Karpas-422 (cell line): Measurements from ENCODE around the gene GPATCH2. TPM values are rescaled to one million over a fixed set of nuclear protein-coding genes. Genes with fewer than 3 reads are reported as not detected.
"Not testable (repeated sequence)": the region's sequence is repeated elsewhere in the genome, so short reads cannot be mapped to it uniquely, and the experiment has no call there.

Experiments
- DNase-seq: peaks from one replicate; pipeline ENCODE4 v3.0.0-alpha.2; 2015
- H2AFZ ChIP-seq: fragments of 200-600 bp; sonication (generic); 2 replicates; pipeline ENCODE4 v1.6.1; 2014; ENCODE audit warnings: antibody characterized with exemption, low read length, mixed read lengths
- H3K27ac ChIP-seq: fragments of 200-600 bp; sonication (generic); 2 replicates; pipeline ENCODE4 v1.5.1; 2014; ENCODE audit warnings: mild to moderate bottlenecking, low read length, moderate library complexity
- H3K27me3 ChIP-seq: fragments of 200-600 bp; sonication (generic); 2 replicates; pipeline ENCODE4 v1.6.1; 2014; ENCODE audit warnings: low read length, mixed read lengths
- H3K36me3 ChIP-seq: fragments of 200-600 bp; sonication (generic); 2 replicates; pipeline ENCODE4 v1.6.1; 2014; ENCODE audit warnings: low read length, mixed read lengths; ENCODE audit not compliant: insufficient read depth
- H3K4me1 ChIP-seq: fragments of 200-600 bp; sonication (generic); 2 replicates; pipeline ENCODE4 v1.6.1; 2014; ENCODE audit warnings: mild to moderate bottlenecking, low read length, mixed read lengths
- H3K4me2 ChIP-seq: fragments of 200-600 bp; sonication (generic); 2 replicates; pipeline ENCODE4 v1.6.1; 2014; ENCODE audit warnings: low read length, low read depth, mild to moderate bottlenecking; ENCODE audit not compliant: poor library complexity, severe bottlenecking
- H3K4me3 ChIP-seq: fragments of 200-600 bp; sonication (generic); 2 replicates; pipeline ENCODE4 v1.5.1; 2014; ENCODE audit warnings: mild to moderate bottlenecking, antibody characterized with exemption, low read length, mixed read lengths
- H3K79me2 ChIP-seq: fragments of 200-600 bp; sonication (generic); 2 replicates; pipeline ENCODE4 v1.6.1; 2014; ENCODE audit warnings: mild to moderate bottlenecking, low read length, mixed read lengths
- H3K9ac ChIP-seq: fragments of 200-600 bp; sonication (generic); 2 replicates; pipeline ENCODE4 v1.6.0; 2014; ENCODE audit warnings: low read length
- H3K9me2 ChIP-seq: fragments of 200-600 bp; sonication (generic), shearing (Covaris generic); replicated peaks from 2 replicates; pipeline ENCODE4 v1.6.0; 2014; ENCODE audit warnings: mild to moderate bottlenecking, low read length, moderate library complexity; ENCODE audit not compliant: insufficient read depth
- H3K9me3 ChIP-seq: fragments of 300-700, 200-600 bp; sonication (generic); 2 replicates; pipeline ENCODE4 v1.6.1; 2014; ENCODE audit warnings: low read length, mixed read lengths
- H4K20me1 ChIP-seq: fragments of 200-600 bp; sonication (generic); 2 replicates; pipeline ENCODE4 v1.6.1; 2014; ENCODE audit warnings: mild to moderate bottlenecking, antibody characterized with exemption, low read length, low read depth; ENCODE audit not compliant: insufficient read depth
- total RNA-seq: library from RNA; depleted of rRNA; stranded (reverse); fragments of >200 nt; shearing (Covaris generic); gene quantifications from 2 replicates; pipeline ENCODE4 v1.2.3, GENCODE V29; 2014; ENCODE audit warnings: low replicate concordance

The GPATCH2 gene
- total RNA-seq, 1 experiment from 2014 or later, result 26.8 TPM

DNA sequence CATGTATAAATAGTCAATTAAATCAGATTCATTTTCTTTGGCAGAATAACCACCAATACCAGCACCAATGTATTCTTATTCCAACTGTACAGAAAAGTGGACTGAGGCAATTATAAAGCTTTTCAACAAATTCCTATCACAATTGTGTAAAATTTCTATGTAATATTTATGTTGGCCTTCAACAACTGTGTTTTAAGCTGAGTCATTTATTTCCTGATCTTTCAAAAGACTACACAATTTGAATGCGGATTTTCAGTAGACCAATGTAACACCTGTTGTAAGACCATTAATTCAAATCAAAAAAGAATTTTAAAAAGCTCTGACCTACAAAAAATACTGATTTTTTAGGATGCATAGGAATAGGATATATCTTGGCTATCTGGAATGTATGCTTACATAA is 25.5 kb downstream of the GPATCH2 start:
- H3K9me3 ChIP-seq, result no peaks in the 10 kb centered on the region
- no peak overlapping the region for H3K27ac ChIP-seq
- peaks cover 60% of the 10 kb centered on the region for H3K79me2 ChIP-seq
- H3K36me3 ChIP-seq, result peaks cover 38% of the 10 kb centered on the region; the same call in 1 of the 2 replicates
- no peak overlapping the region for H3K4me2 ChIP-seq
- no peak overlapping the region for H2AFZ ChIP-seq
- no peaks in the 10 kb centered on the region for H3K9me2 ChIP-seq
- no peak overlapping the region for H3K4me3 ChIP-seq
- H3K27me3 ChIP-seq, result no peaks in the 10 kb centered on the region
- H4K20me1 ChIP-seq, result no peaks in the 10 kb centered on the region
- no peaks in the 10 kb centered on the region for H3K4me1 ChIP-seq
- DNase-seq, result no peak
- H3K9ac ChIP-seq, result no peak overlapping the region

DNA sequence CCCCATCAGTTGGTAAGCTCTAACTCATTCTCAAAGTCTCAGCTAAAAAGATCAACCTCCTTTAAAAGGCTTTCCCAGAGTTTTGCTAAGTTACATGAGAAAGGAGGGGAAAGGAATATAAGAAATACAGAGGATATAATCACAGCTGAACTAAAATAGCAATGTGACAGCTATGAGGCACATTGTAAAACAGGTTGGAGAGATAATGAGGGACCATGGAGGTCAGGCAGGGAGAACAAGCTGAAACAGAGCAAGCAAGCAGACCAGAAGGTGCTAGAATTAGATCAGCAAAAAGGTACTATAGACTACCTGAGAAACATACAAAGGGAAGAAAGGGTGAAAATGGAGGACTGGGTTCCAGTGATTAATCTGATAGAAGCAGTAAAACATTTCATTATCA is 28.5 kb downstream of the GPATCH2 start:
- Histone ChIP-seq H4K20me1 (no peaks in the 10 kb centered on the region), H3K4me2 (no peak overlapping the region), H3K9me3 (no peaks in the 10 kb centered on the region), H3K27me3 (no peaks in the 10 kb centered on the region), H3K79me2 (peaks cover 45% of the 10 kb centered on the region), H3K36me3 (peaks cover 14% of the 10 kb centered on the region; the same call in 1 of the 2 replicates), H2AFZ (no peak overlapping the region), H3K4me1 (no peaks in the 10 kb centered on the region), H3K9ac (no peak overlapping the region), H3K4me3 (no peak overlapping the region), H3K9me2 (no peaks in the 10 kb centered on the region), H3K27ac (no peak overlapping the region)
- DNase-seq, result no peak

DNA sequence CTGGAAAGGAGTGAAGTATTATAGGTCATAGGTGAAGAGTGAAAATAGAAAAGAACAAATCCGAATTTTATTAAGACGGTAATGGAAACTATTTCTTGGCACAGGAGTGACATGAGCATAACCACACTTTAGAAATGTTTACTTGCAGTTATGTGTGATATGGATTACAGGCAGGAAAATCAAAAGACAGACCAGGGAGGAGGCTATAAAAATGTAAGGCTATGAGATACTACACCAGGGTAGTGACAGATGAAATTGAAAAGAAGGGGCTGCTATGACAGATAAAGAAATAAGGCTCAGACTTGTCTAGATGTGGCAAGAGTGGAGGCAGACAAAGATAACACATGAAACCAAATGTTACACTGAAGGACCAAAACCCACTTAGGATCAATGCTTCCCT is 31.7 kb downstream of the GPATCH2 start:
- no peak overlapping the region for H3K4me2 ChIP-seq
- H4K20me1 ChIP-seq, result no peaks in the 10 kb centered on the region
- H2AFZ ChIP-seq, result no peak overlapping the region
- 0 out of 2 replicates have a peak, but pooled peaks cover 3% of the 10 kb centered on the region for H3K36me3 ChIP-seq
- no peaks in the 10 kb centered on the region for H3K9me2 ChIP-seq
- H3K27ac ChIP-seq, result no peak overlapping the region
- H3K4me1 ChIP-seq, result no peaks in the 10 kb centered on the region
- no peak for DNase-seq
- no peak overlapping the region for H3K9ac ChIP-seq
- no peaks in the 10 kb centered on the region for H3K9me3 ChIP-seq
- H3K27me3 ChIP-seq, result no peaks in the 10 kb centered on the region
- peaks cover 19% of the 10 kb centered on the region for H3K79me2 ChIP-seq
- no peak overlapping the region for H3K4me3 ChIP-seq

DNA sequence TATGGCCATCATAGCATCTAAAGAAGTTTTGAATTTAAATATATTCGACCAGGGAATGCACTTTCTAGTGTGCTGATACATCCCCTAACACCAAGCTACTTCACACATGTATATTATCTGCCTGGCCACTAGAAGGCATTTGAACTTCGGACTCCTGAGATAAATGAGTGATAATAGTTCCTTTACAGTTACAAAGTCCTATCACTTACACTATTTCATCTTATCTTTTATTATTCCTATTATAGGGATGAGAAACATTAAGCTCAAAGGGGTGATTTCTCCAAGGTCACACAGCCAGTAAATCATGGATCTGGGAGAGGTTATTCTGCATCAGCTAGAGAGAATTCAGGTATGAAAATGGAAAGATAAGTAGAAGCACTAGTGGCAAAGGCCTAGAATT is 40.3 kb downstream of the GPATCH2 start:
- H3K9me3 ChIP-seq, result no peaks in the 10 kb centered on the region
- DNase-seq, result no peak
- no peaks in the 10 kb centered on the region for H3K27me3 ChIP-seq
- H4K20me1 ChIP-seq, result no peaks in the 10 kb centered on the region
- no peak overlapping the region for H2AFZ ChIP-seq
- no peak overlapping the region for H3K27ac ChIP-seq
- H3K79me2 ChIP-seq, result peaks cover 13% of the 10 kb centered on the region
- no peaks in the 10 kb centered on the region for H3K36me3 ChIP-seq
- no peak overlapping the region for H3K4me2 ChIP-seq
- peaks cover 9% of the 10 kb centered on the region for H3K4me1 ChIP-seq
- no peak overlapping the region for H3K4me3 ChIP-seq
- H3K9ac ChIP-seq, result no peak overlapping the region
- no peaks in the 10 kb centered on the region for H3K9me2 ChIP-seq

DNA sequence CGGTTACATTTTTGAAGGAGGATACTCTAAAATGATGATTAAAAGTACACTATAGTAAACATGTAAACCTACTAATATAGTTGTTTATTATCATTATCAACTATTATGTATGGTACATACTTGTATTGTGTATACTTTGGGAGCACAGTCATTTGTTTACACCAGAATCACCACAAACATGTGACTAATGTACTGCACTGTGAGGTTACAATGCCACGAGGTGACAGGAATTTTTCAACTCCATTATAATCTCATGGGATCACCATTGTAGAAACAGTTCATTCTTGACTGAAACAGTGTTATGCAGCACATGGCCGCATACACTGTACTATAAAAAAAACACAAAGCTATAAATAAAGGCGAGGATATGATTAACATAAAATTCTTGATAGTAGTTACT is 44.3 kb downstream of the GPATCH2 start:
- Histone ChIP-seq H3K4me2 (no peak overlapping the region), H3K9me3 (no peaks in the 10 kb centered on the region), H3K27me3 (no peaks in the 10 kb centered on the region), H3K9ac (no peak overlapping the region), H2AFZ (no peak overlapping the region), H4K20me1 (no peaks in the 10 kb centered on the region), H3K36me3 (no peaks in the 10 kb centered on the region), H3K4me1 (peaks cover 2% of the 10 kb centered on the region), H3K79me2 (peaks cover 10% of the 10 kb centered on the region; the same call in 1 of the 2 replicates), H3K4me3 (no peak overlapping the region), H3K9me2 (no peaks in the 10 kb centered on the region), H3K27ac (no peak overlapping the region)
- no peak for DNase-seq

DNA sequence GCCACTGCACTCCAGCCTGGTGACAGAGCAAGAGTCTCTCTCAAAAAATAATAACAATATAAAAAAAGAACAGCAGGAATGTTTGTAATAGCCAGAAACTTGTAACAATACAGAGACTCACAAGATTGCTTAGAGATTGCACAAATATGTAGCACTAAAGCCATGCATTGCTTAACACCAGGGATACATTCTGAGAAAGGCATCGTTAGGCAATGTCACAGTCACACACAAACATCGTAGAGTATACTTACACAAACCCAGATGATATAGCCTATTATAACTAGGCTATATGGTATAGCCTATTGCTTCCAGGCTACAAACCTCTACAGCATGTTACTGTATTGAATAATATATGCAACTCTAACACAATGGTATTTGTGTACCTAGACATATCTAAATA is 45.3 kb downstream of the GPATCH2 start:
- no peak for DNase-seq
- no peaks in the 10 kb centered on the region for H3K9me2 ChIP-seq
- no peaks in the 10 kb centered on the region for H3K27me3 ChIP-seq
- H3K9ac ChIP-seq, result no peak overlapping the region
- no peaks in the 10 kb centered on the region for H3K4me1 ChIP-seq
- H3K79me2 ChIP-seq, result peaks cover 8% of the 10 kb centered on the region; the same call in 1 of the 2 replicates
- H3K4me3 ChIP-seq, result no peak overlapping the region
- no peaks in the 10 kb centered on the region for H3K36me3 ChIP-seq
- H3K9me3 ChIP-seq, result no peaks in the 10 kb centered on the region
- no peak overlapping the region for H2AFZ ChIP-seq
- no peaks in the 10 kb centered on the region for H4K20me1 ChIP-seq
- H3K27ac ChIP-seq, result no peak overlapping the region
- no peak overlapping the region for H3K4me2 ChIP-seq

DNA sequence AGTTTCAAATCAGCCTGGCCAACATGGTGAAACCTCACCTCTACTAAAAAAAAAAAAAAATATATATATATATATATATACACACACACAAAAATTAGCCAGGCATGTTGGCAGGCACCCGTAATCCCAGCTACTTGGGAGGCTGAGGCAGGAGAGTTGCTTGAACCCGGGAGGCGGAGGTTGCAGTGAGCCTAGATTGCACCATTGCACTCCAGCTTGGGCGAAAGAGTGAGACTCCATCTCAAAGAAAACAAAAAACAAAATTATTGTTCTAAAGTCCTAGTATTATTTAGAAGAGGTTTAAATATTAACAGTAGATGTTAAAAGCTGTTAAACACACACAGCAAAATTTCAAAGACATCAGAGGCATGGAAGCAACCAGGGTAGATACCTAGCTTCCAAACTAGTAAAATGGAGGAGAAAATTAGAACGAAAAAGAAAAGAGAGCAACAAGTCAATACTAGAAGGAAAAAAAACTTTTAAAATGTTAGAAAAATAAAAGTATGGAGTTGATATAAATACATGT is 46.5 kb downstream of the GPATCH2 start:
- not testable (repeated sequence) for H3K9me3 ChIP-seq, H4K20me1 ChIP-seq, H3K79me2 ChIP-seq, H3K4me2 ChIP-seq, H3K36me3 ChIP-seq, H2AFZ ChIP-seq, H3K27me3 ChIP-seq, H3K4me1 ChIP-seq, H3K9ac ChIP-seq, DNase-seq, H3K9me2 ChIP-seq, H3K4me3 ChIP-seq, H3K27ac ChIP-seq

DNA sequence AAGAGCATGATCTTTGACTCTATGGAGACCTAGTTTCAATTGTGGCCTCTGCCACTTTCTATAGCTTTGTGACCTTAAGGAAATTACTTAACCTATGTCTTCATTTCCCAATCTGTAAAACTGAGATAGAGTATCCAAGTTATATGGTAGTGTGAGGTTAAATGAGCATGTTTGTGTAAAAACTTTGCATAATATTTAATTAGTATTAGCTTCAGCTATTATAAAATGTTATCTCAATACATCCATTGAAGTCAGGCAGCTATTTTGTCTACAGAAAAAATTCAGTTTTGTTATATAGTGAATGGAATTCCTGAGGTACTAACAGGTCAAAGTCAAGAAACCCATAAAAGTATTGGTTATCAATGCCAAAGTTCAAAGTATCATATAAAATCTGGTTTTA is 53.6 kb downstream of the GPATCH2 start:
- no peak for DNase-seq
- peaks cover 2% of the 10 kb centered on the region; the same call in 1 of the 2 replicates for H3K4me1 ChIP-seq
- no peak overlapping the region for H2AFZ ChIP-seq
- H3K36me3 ChIP-seq, result no peaks in the 10 kb centered on the region
- H3K27me3 ChIP-seq, result no peaks in the 10 kb centered on the region
- no peaks in the 10 kb centered on the region for H4K20me1 ChIP-seq
- H3K9me3 ChIP-seq, result no peaks in the 10 kb centered on the region
- H3K4me2 ChIP-seq, result no peak overlapping the region
- no peaks in the 10 kb centered on the region for H3K79me2 ChIP-seq
- no peak overlapping the region for H3K27ac ChIP-seq
- H3K9me2 ChIP-seq, result no peaks in the 10 kb centered on the region
- H3K9ac ChIP-seq, result no peak overlapping the region
- H3K4me3 ChIP-seq, result no peak overlapping the region
